WERI-Rb-1 (cell line): ENCODE results near the gene RNF220.

Source experiments
- DNase-seq: peaks from one replicate; pipeline ENCODE4 v3.0.0-alpha.2; 2020
- H3K27ac ChIP-seq: fragments of 250-450 bp; sonication (Bioruptor Pico); 2 replicates; pipeline ENCODE4 v1.5.1; 2020; ENCODE audit warnings: mild to moderate bottlenecking, moderate library complexity
- H3K27me3 ChIP-seq: fragments of 250-450 bp; sonication (Bioruptor Pico); 2 replicates; pipeline ENCODE4 v1.5.1; 2021; ENCODE audit warnings: mild to moderate bottlenecking, low read depth, moderate library complexity; ENCODE audit not compliant: insufficient read depth, severe bottlenecking
- H3K36me3 ChIP-seq: fragments of 250-450 bp; sonication (Bioruptor Pico); 2 replicates; pipeline ENCODE4 v1.5.1; 2020; ENCODE audit warnings: mild to moderate bottlenecking, moderate library complexity
- H3K4me3 ChIP-seq: 2 replicates; pipeline ENCODE4 v1.5.1; 2011; ENCODE audit warnings: low read depth, mild to moderate bottlenecking, control low read depth, low read length
- H3K9me3 ChIP-seq: fragments of 250-450 bp; sonication (Bioruptor Pico); 2 replicates; pipeline ENCODE4 v1.5.1; 2021; ENCODE audit warnings: mild to moderate bottlenecking, moderate library complexity; ENCODE audit not compliant: severe bottlenecking
- CTCF ChIP-seq: IDR thresholded peaks from 2 replicates; pipeline ENCODE4 v1.5.1; 2011; ENCODE audit warnings: low read depth, mild to moderate bottlenecking, control low read depth, inconsistent platforms, low read length

Gene RNF220

GRCh38 chr1:44549510-44549909 lies 144.5 kb downstream of the RNF220 start:
- no peak overlapping the region for H3K27ac ChIP-seq
- no peak for TF ChIP-seq CTCF
- H3K27me3 ChIP-seq, result no peaks in the 10 kb centered on the region
- no peaks in the 10 kb centered on the region for H3K36me3 ChIP-seq
- no peaks in the 10 kb centered on the region for H3K9me3 ChIP-seq
- H3K4me3 ChIP-seq, result no peak overlapping the region
- DNase-seq, result no peak

- Histone ChIP-seq H3K27ac (no peak overlapping the region), H3K36me3 (no peaks in the 10 kb centered on the region), H3K4me3 (no peak overlapping the region), H3K9me3 (no peaks in the 10 kb centered on the region), H3K27me3 (no peaks in the 10 kb centered on the region)
- DNase-seq, result no peak
- no peak for TF ChIP-seq CTCF
Measured at GRCh38 chr1:44553127-44553758, 148.2 kb downstream of the RNF220 start.

GRCh38 chr1:44553771-44554170 lies 148.7 kb downstream of the RNF220 start:
- Histone ChIP-seq H3K27ac (no peak overlapping the region), H3K4me3 (no peak overlapping the region), H3K36me3 (no peaks in the 10 kb centered on the region), H3K27me3 (no peaks in the 10 kb centered on the region), H3K9me3 (no peaks in the 10 kb centered on the region)
- DNase-seq, result no peak
- no peak for TF ChIP-seq CTCF

GRCh38 chr1:44554706-44555105 lies 149.7 kb downstream of the RNF220 start:
- H3K27ac ChIP-seq, result no peak overlapping the region
- no peaks in the 10 kb centered on the region for H3K27me3 ChIP-seq

GRCh38 chr1:44557778-44558177 lies 152.7 kb downstream of the RNF220 start:
- Histone ChIP-seq H3K9me3 (no peaks in the 10 kb centered on the region), H3K4me3 (no peak overlapping the region), H3K27me3 (no peaks in the 10 kb centered on the region), H3K36me3 (no peaks in the 10 kb centered on the region), H3K27ac (no peak overlapping the region)
- no peak for DNase-seq
- TF ChIP-seq CTCF, result no peak

More at GRCh38 chr1:44554706-44555105, 149.7 kb downstream of the RNF220 start:
- no peaks in the 10 kb centered on the region for H3K9me3 ChIP-seq
- DNase-seq, result no peak
- no peak for TF ChIP-seq CTCF
- no peaks in the 10 kb centered on the region for H3K36me3 ChIP-seq
- H3K4me3 ChIP-seq, result no peak overlapping the region

- Histone ChIP-seq H3K9me3 (no peaks in the 10 kb centered on the region), H3K36me3 (no peaks in the 10 kb centered on the region), H3K27ac (no peak overlapping the region), H3K27me3 (no peaks in the 10 kb centered on the region), H3K4me3 (no peak overlapping the region)
- no peak for TF ChIP-seq CTCF
- no peak for DNase-seq
Measured at GRCh38 chr1:44558883-44559282, 153.8 kb downstream of the RNF220 start.
